ENCODE data around the gene NACA.
"Not testable (repeated sequence)": the region's sequence is repeated elsewhere in the genome, so short reads cannot be mapped to it uniquely, and the experiment has no call there.

NACA gene

GRCh38 chr12:56726196-56726675, 1.1 kb upstream of the NACA start:
- not testable (repeated sequence) for H3K4me3 ChIP-seq (ENCODE audit: low read length); DNase-seq (ENCODE audit: low read depth, low spot score)

GRCh38 chr12:56725723-56726102, 614 bp upstream of the NACA start:
- H3K4me3 ChIP-seq (ENCODE audit: low read length), result peak overlapping the region; percentile 71
- no peak for DNase-seq (ENCODE audit: low read depth, low spot score)

GRCh38 chr12:56724701-56724971, 463 bp downstream of the NACA start:
- H3K4me3 ChIP-seq (ENCODE audit: low read length), result peak overlapping the region; percentile 71
- no peak for DNase-seq (ENCODE audit: low read depth, low spot score)

- H3K4me3 ChIP-seq (ENCODE audit: low read length), result peak overlapping the region; percentile 71
- DNase-seq (ENCODE audit: low read depth, low spot score), result no peak
Measured at GRCh38 chr12:56723889-56724700, 1.0 kb downstream of the NACA start.

GRCh38 chr12:56723352-56723751, 1.7 kb downstream of the NACA start:
- H3K4me3 ChIP-seq (ENCODE audit: low read length), result peak overlapping the region; percentile 71
- DNase-seq (ENCODE audit: low read depth, low spot score), result no peak

GRCh38 chr12:56722832-56723231, 2.3 kb downstream of the NACA start:
- peak overlapping the region; percentile 71; the same call in 1 of the 2 replicates for H3K4me3 ChIP-seq (ENCODE audit: low read length)
- DNase-seq (ENCODE audit: low read depth, low spot score), result no peak

- DNase-seq (ENCODE audit: low read depth, low spot score), result no peak
- H3K4me3 ChIP-seq (ENCODE audit: low read length), result no peak overlapping the region
Measured at GRCh38 chr12:56721721-56722120, 3.4 kb downstream of the NACA start.

- no peak overlapping the region for H3K4me3 ChIP-seq (ENCODE audit: low read length)
- DNase-seq (ENCODE audit: low read depth, low spot score), result no peak
Measured at GRCh38 chr12:56721216-56721615, 3.9 kb downstream of the NACA start.

- DNase-seq (ENCODE audit: low read depth, low spot score), result peak; percentile 73
- no peak overlapping the region for H3K4me3 ChIP-seq (ENCODE audit: low read length)
Measured at GRCh38 chr12:56720731-56721151, 4.4 kb downstream of the NACA start.

GRCh38 chr12:56719056-56719455, 6.0 kb downstream of the NACA start:
- no peak overlapping the region for H3K4me3 ChIP-seq (ENCODE audit: low read length)
- no peak for DNase-seq (ENCODE audit: low read depth, low spot score)

GRCh38 chr12:56718636-56719035, 6.5 kb downstream of the NACA start:
- no peak for DNase-seq (ENCODE audit: low read depth, low spot score)
- H3K4me3 ChIP-seq (ENCODE audit: low read length), result no peak overlapping the region

GRCh38 chr12:56718149-56718548, 7.0 kb downstream of the NACA start:
- DNase-seq (ENCODE audit: low read depth, low spot score), result no peak
- no peak overlapping the region for H3K4me3 ChIP-seq (ENCODE audit: low read length)

- no peak for DNase-seq (ENCODE audit: low read depth, low spot score)
- H3K4me3 ChIP-seq (ENCODE audit: low read length), result no peak overlapping the region
Measured at GRCh38 chr12:56716933-56717880, 7.9 kb downstream of the NACA start.

- no peak for DNase-seq (ENCODE audit: low read depth, low spot score)
- H3K4me3 ChIP-seq (ENCODE audit: low read length), result no peak overlapping the region
Measured at GRCh38 chr12:56716458-56716857, 8.6 kb downstream of the NACA start.

GRCh38 chr12:56715798-56716197, 9.3 kb downstream of the NACA start:
- H3K4me3 ChIP-seq (ENCODE audit: low read length), result no peak overlapping the region
- DNase-seq (ENCODE audit: low read depth, low spot score), result no peak

- no peak overlapping the region for H3K4me3 ChIP-seq (ENCODE audit: low read length)
- no peak for DNase-seq (ENCODE audit: low read depth, low spot score)
Measured at GRCh38 chr12:56714431-56714929, 10.6 kb downstream of the NACA start.

GRCh38 chr12:56713345-56713744, 11.8 kb downstream of the NACA start:
- H3K4me3 ChIP-seq (ENCODE audit: low read length), result no peak overlapping the region
- DNase-seq (ENCODE audit: low read depth, low spot score), result no peak

- H3K4me3 ChIP-seq (ENCODE audit: low read length), result no peak overlapping the region
- DNase-seq (ENCODE audit: low read depth, low spot score), result no peak
Measured at GRCh38 chr12:56709759-56710376, 15.2 kb downstream of the NACA start.

- H3K4me3 ChIP-seq (ENCODE audit: low read length); DNase-seq (ENCODE audit: low read depth, low spot score): not testable (repeated sequence)
Measured at GRCh38 chr12:56704522-56704921, 20.6 kb downstream of the NACA start.
